ENCODE results near the gene NIPA2. TPM values are rescaled to one million over a fixed set of nuclear protein-coding genes. Genes with fewer than 3 reads are reported as not detected.

The NIPA2 gene
- total RNA-seq, result 93.7 and 98.8 TPM in 2 replicates

DNA sequence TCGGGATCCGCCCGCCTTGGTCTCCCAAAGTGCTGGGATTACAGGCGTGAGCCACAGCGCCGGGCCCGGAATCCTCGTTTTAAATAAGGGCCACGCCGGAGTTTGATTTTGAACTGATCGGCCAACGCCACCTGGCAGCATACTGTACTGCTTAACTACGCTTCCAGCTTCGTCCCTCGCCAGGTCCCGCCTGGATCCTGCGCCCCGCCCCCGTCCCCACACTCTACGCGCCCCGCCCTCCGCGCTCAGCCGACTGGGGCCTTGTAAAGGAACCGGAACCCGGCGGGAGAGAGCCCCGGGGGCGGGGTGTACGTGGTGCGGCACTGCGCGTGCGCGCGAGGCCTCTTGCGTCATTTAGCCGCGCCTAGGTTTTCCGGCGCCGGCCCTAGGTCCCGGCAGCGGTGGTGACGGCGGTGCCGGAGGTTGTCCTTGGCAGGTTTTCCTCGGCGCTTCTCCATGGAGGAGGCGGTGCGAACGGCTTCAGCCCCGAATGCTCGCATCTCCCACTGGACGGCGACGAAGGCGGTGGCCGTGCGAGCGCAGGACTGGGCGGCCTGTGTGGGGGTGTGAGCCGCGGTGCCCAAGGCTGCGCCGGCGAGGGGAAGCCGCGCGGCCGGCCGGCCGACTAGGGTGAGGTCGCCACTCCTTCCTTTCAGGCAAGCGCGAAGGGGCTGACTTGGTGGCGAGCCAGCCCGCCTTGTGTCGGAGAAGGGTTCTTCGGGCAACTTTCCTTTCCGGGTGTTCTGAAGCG, at the start of gene NIPA2:
NIPA2 (plus strand) TSS at position 375 of the 751 bp plus-strand sequence. CDS start 13,066 bp downstream, outside the sequence.
- CTCF ChIA-PET, result no interaction called here
- DNase-seq (peak; percentile 99), ATAC-seq (ENCODE audit: low read depth) (peak; percentile 83)
- intact Hi-C loops (cut with micrococcal nuclease), result loop anchor here (1.0 to 2.0 kb wide), 3 partner anchors 20 to 52 kb away; partner anchors contain the start of gene NIPA1
- Mint-ChIP-seq H3K27me3 (no peaks in the 10 kb centered on the region), H3K4me3 (peak within 1 kb of the TSS; percentile 94), H3K9me3 (peaks cover 3% of the 10 kb centered on the region), H3K27ac (peak within 1 kb of the TSS; percentile 97), H3K36me3 (ENCODE audit: low read depth) (peaks cover 37% of the 10 kb centered on the region), H3K4me1 (peaks cover 34% of the 10 kb centered on the region)
- POLR2A ChIA-PET, result interaction anchor here (0.5 to 3.4 kb wide), 15 partner anchors 7 to 201 kb away, joined by 3 to 38 read pairs (median 6); partner anchors contain the start of genes NIPA1 and TUBGCP5
- TF ChIP-seq, protein P1, sequence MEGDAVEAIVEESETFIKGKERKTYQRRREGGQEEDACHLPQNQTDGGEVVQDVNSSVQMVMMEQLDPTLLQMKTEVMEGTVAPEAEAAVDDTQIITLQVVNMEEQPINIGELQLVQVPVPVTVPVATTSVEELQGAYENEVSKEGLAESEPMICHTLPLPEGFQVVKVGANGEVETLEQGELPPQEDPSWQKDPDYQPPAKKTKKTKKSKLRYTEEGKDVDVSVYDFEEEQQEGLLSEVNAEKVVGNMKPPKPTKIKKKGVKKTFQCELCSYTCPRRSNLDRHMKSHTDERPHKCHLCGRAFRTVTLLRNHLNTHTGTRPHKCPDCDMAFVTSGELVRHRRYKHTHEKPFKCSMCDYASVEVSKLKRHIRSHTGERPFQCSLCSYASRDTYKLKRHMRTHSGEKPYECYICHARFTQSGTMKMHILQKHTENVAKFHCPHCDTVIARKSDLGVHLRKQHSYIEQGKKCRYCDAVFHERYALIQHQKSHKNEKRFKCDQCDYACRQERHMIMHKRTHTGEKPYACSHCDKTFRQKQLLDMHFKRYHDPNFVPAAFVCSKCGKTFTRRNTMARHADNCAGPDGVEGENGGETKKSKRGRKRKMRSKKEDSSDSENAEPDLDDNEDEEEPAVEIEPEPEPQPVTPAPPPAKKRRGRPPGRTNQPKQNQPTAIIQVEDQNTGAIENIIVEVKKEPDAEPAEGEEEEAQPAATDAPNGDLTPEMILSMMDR (IDR thresholded peaks at IDR 0.05), result no peak

DNA sequence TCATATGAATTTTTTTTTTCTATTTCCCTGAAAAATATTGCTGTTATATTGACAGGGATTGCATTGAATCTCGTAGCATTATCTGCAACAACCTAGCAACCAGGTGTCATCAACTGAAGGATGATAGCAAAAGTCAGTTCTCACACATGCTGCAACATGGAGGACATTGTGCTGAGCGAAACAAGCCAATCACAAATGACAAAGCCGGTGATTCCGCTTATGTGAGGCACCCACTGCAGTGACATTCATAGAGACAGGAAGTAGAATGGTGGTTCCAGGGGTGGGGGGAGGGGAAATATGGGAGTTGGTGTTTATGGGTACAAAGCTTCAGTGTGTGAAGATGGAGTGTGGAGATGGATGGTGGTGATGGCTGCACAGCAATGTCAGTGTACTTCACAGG, 44.4 kb upstream of the NIPA2 start:
- TF ChIP-seq, protein P1 (IDR thresholded peaks at IDR 0.05), result no peak
- no peak for ATAC-seq (ENCODE audit: low read depth)
- POLR2A ChIA-PET, result no interaction called here
- no peak for DNase-seq
- Mint-ChIP-seq H3K4me3 (no peak overlapping the region), H3K4me1 (peaks cover 74% of the 10 kb centered on the region), H3K36me3 (ENCODE audit: low read depth) (peaks cover 6% of the 10 kb centered on the region), H3K27ac (peak overlapping the region; percentile 43), H3K9me3 (peaks cover 4% of the 10 kb centered on the region), H3K27me3 (no peaks in the 10 kb centered on the region)
- intact Hi-C loops (cut with micrococcal nuclease), result no loop called here
- CTCF ChIA-PET, result no interaction called here

DNA sequence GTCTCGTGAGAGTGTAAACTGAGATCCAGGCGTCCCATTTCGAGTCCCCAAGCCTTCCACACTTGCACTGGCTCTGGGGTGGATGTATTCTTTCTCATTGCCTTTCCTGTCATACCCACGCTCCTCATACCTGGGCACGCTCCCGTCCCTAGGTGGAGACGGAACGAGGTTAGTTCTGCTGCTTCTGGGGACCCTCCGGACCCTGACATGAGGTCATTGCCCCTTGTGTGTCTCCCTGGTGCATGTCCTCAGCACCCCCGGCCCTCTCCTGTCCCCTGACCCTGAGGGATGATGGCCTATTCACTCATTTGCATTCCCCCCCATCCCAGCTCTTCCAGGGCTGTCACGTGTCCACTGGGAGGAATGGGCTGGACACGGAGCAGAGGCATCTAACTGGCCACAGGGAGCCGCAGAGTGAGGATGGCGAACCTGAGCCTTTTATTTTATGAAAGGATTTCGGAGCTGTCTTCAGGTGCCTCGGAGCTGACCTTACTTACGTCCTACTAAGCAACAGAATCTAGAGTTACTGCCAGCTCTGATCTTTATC, 43.8 kb upstream of the NIPA2 start:
- no peak for ATAC-seq (ENCODE audit: low read depth)
- intact Hi-C loops (cut with micrococcal nuclease), result no loop called here
- POLR2A ChIA-PET, result interaction anchor here (1.8 kb wide), 1 partner anchor 9 kb away, joined by 7 read pairs; the partner anchor contains the start of gene NIPA1
- CTCF ChIA-PET, result no interaction called here
- TF ChIP-seq, protein P1 (IDR thresholded peaks at IDR 0.05), result no peak
- DNase-seq, result no peak
- Mint-ChIP-seq H3K9me3 (no peaks in the 10 kb centered on the region), H3K4me3 (no peak overlapping the region), H3K27me3 (no peaks in the 10 kb centered on the region), H3K27ac (peak overlapping the region; percentile 43), H3K36me3 (ENCODE audit: low read depth) (no peaks in the 10 kb centered on the region), H3K4me1 (peaks cover 72% of the 10 kb centered on the region)

DNA sequence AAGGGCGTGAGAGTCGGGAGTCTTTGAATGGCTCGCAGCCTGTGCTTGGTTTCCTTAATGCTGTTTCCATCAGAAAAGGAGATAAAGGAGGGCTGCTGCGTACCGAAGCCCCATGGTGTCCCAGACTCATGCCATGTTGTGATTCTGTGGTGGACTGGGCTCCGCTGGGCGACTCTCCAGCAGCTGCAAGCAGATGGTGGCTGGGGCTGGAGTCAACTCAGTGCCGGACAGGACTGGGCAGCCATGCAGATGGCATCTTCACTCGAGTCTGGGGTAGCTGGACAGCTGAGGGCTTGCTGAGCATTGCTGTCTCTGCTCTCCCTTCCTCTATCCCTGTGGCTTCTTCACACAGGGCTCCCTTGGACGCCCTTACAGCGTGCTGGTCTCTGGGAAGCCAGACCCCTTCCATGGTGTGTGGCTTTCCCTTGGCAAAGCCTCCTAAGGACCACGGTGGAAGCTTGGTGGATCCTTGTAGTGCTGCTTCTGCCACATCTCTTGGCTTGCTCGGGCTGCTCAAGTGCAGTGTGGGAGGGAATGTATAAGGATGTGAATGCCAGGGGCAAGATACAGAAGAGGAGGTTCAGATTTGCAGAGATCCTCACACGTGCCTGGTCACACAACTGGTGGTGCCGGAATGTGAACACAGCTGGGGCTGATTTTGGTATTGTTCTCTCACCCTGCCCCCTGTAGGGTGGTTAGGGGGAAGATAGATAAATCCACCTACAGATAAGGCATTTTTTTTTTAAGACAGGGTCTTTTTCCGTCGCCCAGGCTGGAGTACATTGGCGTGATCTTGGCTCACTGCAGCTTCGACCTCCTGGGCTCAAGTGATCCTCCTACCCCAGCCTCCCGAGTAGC, 43.0 kb upstream of the NIPA2 start:
- TF ChIP-seq, protein P1 (IDR thresholded peaks at IDR 0.05), result no peak
- Mint-ChIP-seq H3K36me3 (ENCODE audit: low read depth) (peaks cover 2% of the 10 kb centered on the region), H3K4me1 (peaks cover 72% of the 10 kb centered on the region), H3K27me3 (no peaks in the 10 kb centered on the region), H3K27ac (peak overlapping the region; percentile 82), H3K4me3 (no peak overlapping the region), H3K9me3 (no peaks in the 10 kb centered on the region)
- CTCF ChIA-PET, result interaction anchor here (0.6 kb wide), 1 partner anchor 53 kb away, joined by 3 read pairs; no protein-coding TSS in a partner anchor
- POLR2A ChIA-PET, result interaction anchor here (1.7 to 1.8 kb wide), 3 partner anchors 10 to 45 kb away, joined by 3 to 9 read pairs (median 7); partner anchors contain the start of gene NIPA1
- intact Hi-C loops (cut with micrococcal nuclease), result loop anchor here (1.0 to 2.0 kb wide), 2 partner anchors 9 to 15 kb away; partner anchors contain the start of gene NIPA1
- DNase-seq, result no peak
- no peak for ATAC-seq (ENCODE audit: low read depth)
